Adipocyte (in vitro differentiated cells): Measurements from ENCODE around the gene HAPLN2.

Source experiments
- DNase-seq: peaks from one replicate; pipeline ENCODE4 v3.0.0-alpha.2; 2015; ENCODE audit warnings: low read depth
- H3K27me3 ChIP-seq: replicated peaks from 2 replicates; pipeline ENCODE4 v1.7.0; 2013; ENCODE audit warnings: mild to moderate bottlenecking, low read length, moderate library complexity; ENCODE audit not compliant: control insufficient read depth, insufficient read depth
- H3K36me3 ChIP-seq: 2 replicates; pipeline ENCODE4 v1.7.0; 2013; ENCODE audit warnings: low read length, mild to moderate bottlenecking, moderate library complexity; ENCODE audit not compliant: control insufficient read depth, insufficient read depth, severe bottlenecking
- H3K4me1 ChIP-seq: 2 replicates; pipeline ENCODE4 v1.7.0; 2013; ENCODE audit warnings: mild to moderate bottlenecking, low read length, moderate library complexity; ENCODE audit not compliant: control insufficient read depth, insufficient read depth
- H3K4me3 ChIP-seq: 2 replicates; pipeline ENCODE4 v1.7.0; 2013; ENCODE audit warnings: mild to moderate bottlenecking, low read length, moderate library complexity
- H3K9ac ChIP-seq: 2 replicates; pipeline ENCODE4 v1.7.0; 2013; ENCODE audit warnings: mild to moderate bottlenecking, low read length, moderate library complexity
- H3K9me3 ChIP-seq: 2 replicates; pipeline ENCODE4 v1.7.0; 2013; ENCODE audit warnings: mild to moderate bottlenecking, low read length, moderate library complexity; ENCODE audit not compliant: control insufficient read depth

The HAPLN2 gene

GRCh38 chr1:156618853-156619581 lies at the start of gene HAPLN2:
HAPLN2 (plus strand) TSS chr1:156619415; CDS start chr1:156623491, 4,076 bp downstream.
- Histone ChIP-seq H3K9me3 (no peaks in the 10 kb centered on the region), H3K4me1 (peaks cover 7% of the 10 kb centered on the region), H3K4me3 (no peak within 1 kb of the TSS), H3K9ac (no peak within 1 kb of the TSS), H3K27me3 (peaks cover 41% of the 10 kb centered on the region), H3K36me3 (no peaks in the 10 kb centered on the region)
- peak; percentile 29 for DNase-seq

- Histone ChIP-seq H3K4me1 (peaks cover 19% of the 10 kb centered on the region), H3K27me3 (peaks cover 11% of the 10 kb centered on the region), H3K9me3 (no peaks in the 10 kb centered on the region), H3K9ac (peak overlapping the region; percentile 73), H3K36me3 (no peaks in the 10 kb centered on the region), H3K4me3 (peak overlapping the region; percentile 86)
- peak; percentile 85 for DNase-seq
These were observed 47.9 kb upstream of the HAPLN2 start for GRCh38 chr1:156571261-156571852.

- H3K9ac ChIP-seq = peak within 1 kb of the TSS; percentile 73
- peaks cover 19% of the 10 kb centered on the region for H3K4me1 ChIP-seq
- H3K4me3 ChIP-seq = peak within 1 kb of the TSS; percentile 86
- peaks cover 16% of the 10 kb centered on the region for H3K27me3 ChIP-seq
- no peaks in the 10 kb centered on the region for H3K9me3 ChIP-seq
- no peaks in the 10 kb centered on the region for H3K36me3 ChIP-seq
- DNase-seq = peak; percentile 93
These were observed 47.1 kb upstream of the HAPLN2 start, which contains the start of gene IQGAP3 for GRCh38 chr1:156571919-156572662. IQGAP3 (minus strand) TSS chr1:156572565; CDS start chr1:156572529, 36 bp downstream.

- Histone ChIP-seq H3K4me1 (peaks cover 19% of the 10 kb centered on the region), H3K36me3 (no peaks in the 10 kb centered on the region), H3K4me3 (peak overlapping the region; percentile 86), H3K9me3 (no peaks in the 10 kb centered on the region), H3K27me3 (peaks cover 16% of the 10 kb centered on the region), H3K9ac (no peak overlapping the region)
- DNase-seq = no peak
These were observed 46.6 kb upstream of the HAPLN2 start for GRCh38 chr1:156572663-156573018.

- Histone ChIP-seq H3K27me3 (peaks cover 16% of the 10 kb centered on the region), H3K36me3 (no peaks in the 10 kb centered on the region), H3K4me1 (peaks cover 19% of the 10 kb centered on the region), H3K9me3 (no peaks in the 10 kb centered on the region), H3K9ac (no peak overlapping the region), H3K4me3 (no peak overlapping the region)
- DNase-seq = no peak
These were observed 45.1 kb upstream of the HAPLN2 start for GRCh38 chr1:156574039-156574633.

GRCh38 chr1:156577550-156577949 lies 41.7 kb upstream of the HAPLN2 start:
- no peak for DNase-seq
- no peak overlapping the region for H3K4me3 ChIP-seq
- H3K9ac ChIP-seq = no peak overlapping the region
- H3K27me3 ChIP-seq = peaks cover 25% of the 10 kb centered on the region
- H3K9me3 ChIP-seq = no peaks in the 10 kb centered on the region
- H3K36me3 ChIP-seq = no peaks in the 10 kb centered on the region
- H3K4me1 ChIP-seq = peaks cover 1% of the 10 kb centered on the region

- Histone ChIP-seq H3K36me3 (no peaks in the 10 kb centered on the region), H3K9ac (no peak overlapping the region), H3K9me3 (no peaks in the 10 kb centered on the region), H3K4me1 (no peaks in the 10 kb centered on the region), H3K4me3 (no peak overlapping the region), H3K27me3 (peaks cover 25% of the 10 kb centered on the region)
- DNase-seq = no peak
These were observed 41.2 kb upstream of the HAPLN2 start for GRCh38 chr1:156578055-156578454.

GRCh38 chr1:156579472-156579871 lies 39.7 kb upstream of the HAPLN2 start, which contains the start of gene TTC24:
TTC24 (plus strand) TSS chr1:156579723; CDS start chr1:156581365, 1,642 bp downstream.
- DNase-seq = no peak
- Histone ChIP-seq H3K27me3 (peaks cover 18% of the 10 kb centered on the region), H3K9ac (no peak within 1 kb of the TSS), H3K9me3 (no peaks in the 10 kb centered on the region), H3K36me3 (no peaks in the 10 kb centered on the region), H3K4me1 (no peaks in the 10 kb centered on the region), H3K4me3 (no peak within 1 kb of the TSS)

- Histone ChIP-seq H3K27me3 (peaks cover 19% of the 10 kb centered on the region), H3K36me3 (no peaks in the 10 kb centered on the region), H3K9me3 (no peaks in the 10 kb centered on the region), H3K4me1 (no peaks in the 10 kb centered on the region), H3K9ac (no peak overlapping the region), H3K4me3 (no peak overlapping the region)
- DNase-seq = no peak
These were observed 37.4 kb upstream of the HAPLN2 start for GRCh38 chr1:156581661-156582387.

GRCh38 chr1:156582388-156583017 lies 36.7 kb upstream of the HAPLN2 start:
- peaks cover 19% of the 10 kb centered on the region for H3K27me3 ChIP-seq
- H3K9me3 ChIP-seq = no peaks in the 10 kb centered on the region

More at GRCh38 chr1:156582388-156583017, 36.7 kb upstream of the HAPLN2 start:
- no peak overlapping the region for H3K9ac ChIP-seq
- H3K36me3 ChIP-seq = no peaks in the 10 kb centered on the region
- H3K4me1 ChIP-seq = no peaks in the 10 kb centered on the region
- no peak for DNase-seq
- H3K4me3 ChIP-seq = no peak overlapping the region
